HepG2 (cell line): ENCODE results near the gene CCL16.

ENCODE experiments used
- CTCF ChIP-seq: sonication (generic); formaldehyde crosslinking; IDR thresholded peaks from 2 replicates; pipeline ENCODE4 v1.5.0; 2020; ENCODE audit warnings: mild to moderate bottlenecking, missing genetic modification reagents, moderate library complexity
- ELF1 ChIP-seq: sonication (generic); formaldehyde crosslinking; IDR thresholded peaks from 2 replicates; pipeline ENCODE4 v1.4.0; 2020; ENCODE audit warnings: missing genetic modification reagents
- MYC ChIP-seq: sonication (generic); formaldehyde crosslinking; IDR thresholded peaks from 2 replicates; pipeline ENCODE4 v1.9.0; 2021; ENCODE audit warnings: missing genetic modification reagents, borderline replicate concordance
- PATZ1 ChIP-seq: sonication (generic); formaldehyde crosslinking; IDR thresholded peaks from 2 replicates; pipeline ENCODE4 v1.4.0; 2020; ENCODE audit warnings: missing genetic modification reagents
- RFXAP ChIP-seq: sonication (generic); formaldehyde crosslinking; IDR thresholded peaks from 2 replicates; pipeline ENCODE4 v1.4.0; 2020; ENCODE audit warnings: missing genetic modification reagents, borderline replicate concordance
- SIN3A ChIP-seq: IDR thresholded peaks from 2 replicates; pipeline ENCODE4 v1.6.1; 2011; ENCODE audit warnings: low read depth, mild to moderate bottlenecking, control low read depth, low read length, borderline replicate concordance
- STAG1 ChIP-seq: sonication (generic); formaldehyde crosslinking; IDR thresholded peaks from 2 replicates; pipeline ENCODE4 v1.4.0; 2020; ENCODE audit warnings: missing genetic modification reagents
- SUZ12 ChIP-seq: fragments of 150-350 bp; IDR thresholded peaks from 2 replicates; pipeline ENCODE4 v1.6.1; 2014; ENCODE audit warnings: low read depth, low read length
- TAF1 ChIP-seq: sonication (generic); formaldehyde crosslinking; IDR thresholded peaks from 2 replicates; pipeline ENCODE4 v1.4.0; 2020; ENCODE audit warnings: missing genetic modification reagents
- ZNF83 ChIP-seq: sonication (generic); formaldehyde crosslinking; IDR thresholded peaks from 2 replicates; pipeline ENCODE4 v1.4.0; 2020; ENCODE audit warnings: missing genetic modification reagents, mild to moderate bottlenecking, borderline replicate concordance

GRCh38 chr17:35927714-35928113 lies 53.6 kb downstream of the CCL16 start:
- TF ChIP-seq PATZ1 (CRISPR knock-in tag) (no peak), SIN3A (no peak), RFXAP (no peak), ELF1 (no peak), CTCF (CRISPR knock-in tag) (no peak), MYC (CRISPR knock-in tag) (no peak), STAG1 (no peak), ZNF83 (CRISPR knock-in tag) (no peak), TAF1 (no peak), SUZ12 (no peak)
